HG03108 (cell line): Measurements from ENCODE around the gene L3MBTL1.

Experiments
- ATAC-seq: cut with Tn5 transposase; IDR thresholded peaks from one replicate; pipeline ENCODE4 v1.9.1; 2021; ENCODE audit warnings: moderate library complexity; ENCODE audit not compliant: unreplicated experiment

The L3MBTL1 gene

GRCh38 chr20:43507150-43508080, at the start of gene L3MBTL1:
L3MBTL1 (plus strand) TSS chr20:43507697; CDS start chr20:43513504, 5,807 bp downstream.
- no peak for ATAC-seq

- no peak for ATAC-seq
Observed at GRCh38 chr20:43458422-43458924, 49.0 kb upstream of the L3MBTL1 start.

GRCh38 chr20:43459022-43459942, 48.2 kb upstream of the L3MBTL1 start:
- no peak for ATAC-seq

GRCh38 chr20:43460172-43460829, 47.2 kb upstream of the L3MBTL1 start:
- ATAC-seq = no peak

GRCh38 chr20:43460830-43461200, 46.7 kb upstream of the L3MBTL1 start:
- ATAC-seq = no peak

- ATAC-seq = no peak
Observed at GRCh38 chr20:43461894-43462659, 45.4 kb upstream of the L3MBTL1 start.

- no peak for ATAC-seq
Observed at GRCh38 chr20:43462660-43463526, 44.6 kb upstream of the L3MBTL1 start.

GRCh38 chr20:43463527-43464218, 43.8 kb upstream of the L3MBTL1 start:
- ATAC-seq = no peak

GRCh38 chr20:43464219-43464790, 43.2 kb upstream of the L3MBTL1 start:
- ATAC-seq = no peak

GRCh38 chr20:43465625-43465943, 41.9 kb upstream of the L3MBTL1 start:
- no peak for ATAC-seq

GRCh38 chr20:43467589-43467988, 39.9 kb upstream of the L3MBTL1 start:
- ATAC-seq = no peak

GRCh38 chr20:43472671-43473380, 34.7 kb upstream of the L3MBTL1 start:
- no peak for ATAC-seq

GRCh38 chr20:43473381-43473704, 34.2 kb upstream of the L3MBTL1 start:
- no peak for ATAC-seq

- ATAC-seq = no peak
Observed at GRCh38 chr20:43477193-43477592, 30.3 kb upstream of the L3MBTL1 start.

GRCh38 chr20:43477619-43478018, 29.9 kb upstream of the L3MBTL1 start:
- no peak for ATAC-seq

GRCh38 chr20:43490038-43490437, 17.5 kb upstream of the L3MBTL1 start:
- no peak for ATAC-seq

- peak; percentile 77 for ATAC-seq
Observed at GRCh38 chr20:43492101-43492500, 15.4 kb upstream of the L3MBTL1 start.

- no peak for ATAC-seq
Observed at GRCh38 chr20:43495388-43495787, 12.1 kb upstream of the L3MBTL1 start.
